Measurements from ENCODE around the gene CCDC85A.

The CCDC85A gene

DNA sequence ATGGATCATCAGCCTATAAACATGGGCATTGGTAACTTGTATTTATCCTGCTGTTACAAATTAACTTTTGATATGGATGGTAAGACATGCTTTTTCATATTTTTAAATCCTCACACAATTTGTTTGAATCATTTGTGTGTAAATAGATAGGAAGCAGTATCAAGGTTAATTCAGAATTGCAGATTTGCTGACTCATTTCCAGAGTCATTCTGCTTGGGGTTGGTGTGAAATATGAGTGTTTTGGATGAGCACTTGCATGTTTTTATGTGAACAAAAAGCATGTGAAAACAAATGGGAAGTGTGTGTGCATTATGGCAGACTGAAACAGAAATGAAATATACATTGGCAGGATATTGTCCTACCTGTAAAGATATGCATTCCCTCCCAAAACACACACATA is 11.8 kb downstream of the CCDC85A start:
- DNase-seq (ENCODE audit: low spot score) = no peak

DNA sequence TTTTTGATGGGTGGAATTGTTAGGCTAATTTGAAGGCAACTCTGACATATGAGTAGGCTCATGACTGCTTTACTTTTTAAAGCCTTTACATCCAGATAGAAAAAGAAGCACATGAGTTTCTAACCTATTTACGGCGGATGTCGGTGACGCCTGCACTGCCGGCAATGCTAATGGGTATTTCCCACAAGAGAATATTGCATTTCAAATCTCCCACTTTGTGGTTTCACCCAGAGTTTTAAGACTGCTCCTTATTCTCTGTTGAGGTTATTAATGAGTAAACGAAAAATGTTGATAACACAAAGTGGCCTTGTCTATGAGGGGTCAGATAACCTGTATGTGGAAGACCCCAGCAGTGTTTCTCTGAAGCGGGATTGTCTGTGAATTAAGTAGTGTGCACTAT is 14.0 kb downstream of the CCDC85A start:
- DNase-seq (ENCODE audit: low spot score) = no peak

DNA sequence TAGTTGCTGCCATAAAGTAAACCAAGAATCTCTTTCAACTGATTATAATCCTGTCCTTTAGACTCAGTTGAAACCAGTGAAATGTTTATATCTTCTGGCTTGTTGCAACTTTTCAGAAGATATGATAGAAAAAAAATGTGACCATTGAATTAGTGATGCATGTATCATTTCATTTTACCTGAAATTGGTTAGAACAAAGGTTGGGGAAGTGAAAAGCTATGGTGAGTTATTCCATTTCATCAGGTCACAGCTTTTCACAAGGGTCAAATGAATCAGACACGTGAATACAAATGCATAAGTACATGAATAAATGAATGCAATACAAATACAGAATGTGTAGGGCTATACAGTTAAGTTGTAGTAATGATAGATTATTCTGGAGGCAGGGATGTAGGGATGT is 15.1 kb downstream of the CCDC85A start:
- DNase-seq (ENCODE audit: low spot score) = no peak

DNA sequence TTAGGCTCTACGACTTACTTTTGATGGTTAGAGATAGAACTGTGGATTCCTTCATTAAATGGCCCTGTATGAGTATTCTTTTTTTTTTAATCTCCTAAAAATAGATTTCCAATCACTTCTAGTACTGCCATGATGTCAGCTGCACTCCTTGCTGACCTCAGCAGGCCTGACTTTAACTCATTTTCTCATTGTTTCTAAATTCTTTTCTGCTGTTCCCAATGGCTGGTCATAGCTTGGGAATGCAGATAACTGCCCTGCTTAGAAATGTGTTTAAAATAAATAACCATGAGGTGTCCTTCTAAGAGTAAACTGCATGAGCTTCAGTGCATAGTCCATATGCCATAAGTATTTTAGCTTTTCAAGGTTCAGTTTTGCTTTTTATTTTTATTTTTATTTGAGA is 15.7 kb downstream of the CCDC85A start:
- DNase-seq (ENCODE audit: low spot score) = no peak

DNA sequence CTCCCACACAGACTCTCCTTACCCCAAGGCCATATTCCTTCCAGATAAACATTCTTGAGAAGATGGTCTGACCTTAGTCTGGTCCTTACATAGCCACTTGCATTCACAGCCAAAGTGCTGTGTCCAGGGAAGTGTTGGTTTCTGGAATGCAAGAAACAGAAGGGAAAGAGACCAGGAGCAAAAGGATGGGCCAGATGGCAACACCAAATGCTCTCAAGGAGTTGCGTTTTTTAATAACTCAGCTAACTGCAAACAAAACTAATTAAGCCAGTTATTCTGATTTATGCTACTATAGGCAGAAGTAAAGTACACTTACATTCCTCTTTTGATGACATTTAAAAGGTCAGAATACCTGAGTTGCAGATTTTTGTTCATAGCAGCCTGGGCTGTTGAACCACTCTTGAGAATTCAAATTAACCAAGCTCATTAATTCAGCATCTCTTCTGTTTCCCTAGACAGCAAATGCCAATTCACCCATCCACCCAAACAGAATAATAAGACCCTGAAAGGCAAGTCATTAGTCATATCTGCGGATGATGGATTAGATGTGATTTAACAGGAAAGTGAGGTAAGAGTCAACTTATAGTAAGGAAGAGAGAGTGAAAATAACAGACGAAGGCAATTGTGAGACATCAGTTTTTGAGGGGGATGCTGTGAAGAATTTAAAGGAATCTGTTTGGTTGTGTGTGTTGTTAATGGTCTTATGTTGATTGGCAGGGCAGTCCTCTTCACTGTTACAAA is 18.8 kb downstream of the CCDC85A start:
- DNase-seq (ENCODE audit: low spot score) = no peak

DNA sequence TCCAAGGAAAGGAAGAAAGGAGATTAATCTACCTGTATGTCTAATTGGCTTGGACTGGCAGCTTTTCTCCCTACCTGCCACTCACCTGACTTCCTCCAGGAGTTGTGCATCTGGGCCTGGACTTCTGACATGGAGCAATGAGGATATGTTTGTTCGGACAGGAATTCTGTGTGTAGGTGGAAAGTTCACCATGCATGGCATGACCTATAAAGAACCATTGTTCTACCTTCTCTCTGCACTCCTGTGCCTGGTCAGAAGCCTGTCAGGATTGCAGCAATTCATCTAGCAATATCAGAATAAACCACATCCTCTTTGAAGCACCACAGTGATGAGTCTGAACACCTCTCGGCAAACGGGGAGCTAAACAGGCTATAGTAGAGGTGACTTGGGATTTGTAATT is 20.8 kb downstream of the CCDC85A start:
- DNase-seq (ENCODE audit: low spot score) = no peak

DNA sequence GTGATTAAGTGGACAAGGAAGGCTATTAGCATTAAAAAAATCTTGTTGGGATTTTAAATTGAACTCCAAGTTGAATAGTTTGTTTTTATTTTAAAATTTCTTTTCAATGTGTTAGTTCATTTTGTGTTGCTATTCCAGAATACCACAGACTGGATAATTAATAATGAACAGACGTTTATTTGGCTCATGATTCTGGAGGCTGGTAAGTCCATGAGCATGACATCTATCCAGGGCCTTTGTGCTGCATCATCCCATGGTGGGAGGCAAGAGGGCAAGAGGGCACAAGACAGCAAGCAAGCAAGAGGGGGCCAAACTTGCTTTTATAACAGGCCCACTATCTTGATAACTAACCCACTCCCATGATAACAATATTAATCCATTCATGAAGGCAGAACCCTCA is 22.5 kb downstream of the CCDC85A start:
- DNase-seq (ENCODE audit: low spot score) = no peak

DNA sequence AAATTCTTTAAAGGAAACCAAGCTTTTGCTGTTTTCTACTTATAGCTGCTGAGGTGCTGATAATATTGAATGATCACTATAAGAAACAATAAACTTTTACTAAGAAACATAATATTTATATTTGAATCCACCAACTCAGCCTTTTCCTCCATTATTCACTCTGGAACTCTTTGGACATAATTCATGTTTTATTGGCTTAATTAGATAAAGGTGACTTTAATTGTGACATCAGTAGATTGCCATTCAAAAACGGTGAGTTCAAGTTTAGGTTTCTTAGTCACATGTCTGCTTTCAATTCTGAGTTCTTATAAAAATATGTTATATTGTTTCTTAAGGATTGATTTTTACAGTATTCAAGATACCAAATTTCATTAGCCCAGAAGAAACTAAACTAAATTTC is 24.0 kb downstream of the CCDC85A start:
- no peak for DNase-seq (ENCODE audit: low spot score)

DNA sequence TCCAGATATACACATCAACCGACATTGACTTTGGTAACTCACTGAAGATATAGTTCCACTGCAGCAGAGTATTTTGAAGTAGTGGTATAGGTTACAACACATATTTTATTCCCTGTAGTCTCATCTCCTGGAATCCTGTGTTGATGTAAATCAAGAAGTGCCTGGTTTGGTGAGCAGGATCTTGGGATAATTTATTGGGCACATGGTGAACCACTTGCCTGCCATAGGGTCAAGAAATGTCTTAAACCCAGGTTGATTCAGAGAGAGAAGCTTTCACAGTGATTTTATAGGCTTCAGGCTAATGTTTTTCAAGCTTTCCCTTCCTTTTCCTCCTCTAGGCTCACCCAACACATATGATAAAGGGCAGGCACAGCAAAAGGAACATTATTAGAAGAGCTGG is 24.6 kb downstream of the CCDC85A start:
- DNase-seq (ENCODE audit: low spot score) = no peak

DNA sequence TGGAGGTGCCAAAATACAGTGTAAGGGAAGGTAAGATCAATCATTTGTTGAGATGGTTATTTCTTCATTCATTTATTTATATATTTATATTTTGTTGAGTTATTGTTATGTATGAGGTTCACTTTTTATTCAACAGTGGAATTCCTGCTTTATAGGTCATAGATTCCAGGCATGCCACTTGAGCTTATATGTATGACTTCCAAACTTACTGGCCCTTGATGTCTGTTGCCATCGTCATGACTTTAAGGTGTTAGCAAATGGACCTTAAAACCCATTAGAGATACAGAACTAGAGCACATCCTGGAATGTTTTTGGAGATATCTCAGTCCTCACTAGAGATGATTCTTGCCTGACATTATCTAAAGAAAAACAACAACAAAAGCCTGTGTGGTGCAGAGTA is 25.9 kb downstream of the CCDC85A start:
- no peak for DNase-seq (ENCODE audit: low spot score)

DNA sequence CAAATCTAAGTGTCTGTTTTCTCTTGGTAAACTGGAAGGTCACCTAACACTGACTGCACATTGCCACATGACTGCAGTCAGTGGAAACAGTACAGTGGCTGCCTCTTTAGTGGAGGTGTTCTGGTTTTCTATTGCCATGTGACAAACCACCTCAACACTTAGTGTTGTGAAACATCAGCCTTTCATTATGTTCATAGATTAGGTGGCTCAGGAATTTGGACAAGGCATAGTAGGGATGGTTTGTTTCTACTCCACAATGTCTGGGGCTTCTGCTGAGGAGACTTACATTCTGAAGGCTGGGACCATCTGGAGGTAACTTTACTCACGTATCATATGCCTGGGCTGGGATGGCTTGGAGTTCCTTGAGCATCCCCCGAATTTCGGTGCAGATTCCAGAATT is 26.5 kb downstream of the CCDC85A start:
- no peak for DNase-seq (ENCODE audit: low spot score)

DNA sequence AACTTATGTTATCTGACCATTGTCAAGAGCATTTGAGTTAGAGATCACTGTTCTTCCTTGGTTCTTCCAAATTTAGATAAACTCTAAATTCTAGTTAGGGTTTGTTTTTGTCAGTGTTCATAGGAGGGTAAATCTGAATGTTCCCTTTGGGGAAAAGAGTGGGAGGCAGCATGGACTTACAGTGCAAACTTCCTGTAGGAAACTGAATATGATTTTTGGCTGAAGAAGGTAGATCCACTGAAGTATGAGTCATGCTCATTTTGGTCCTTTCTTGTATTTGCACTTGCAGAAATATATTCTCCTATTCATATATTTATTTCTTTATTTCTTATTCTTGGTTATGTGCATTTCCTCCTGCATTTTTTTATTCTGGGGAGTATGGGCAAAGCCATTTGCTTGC is 27.3 kb downstream of the CCDC85A start:
- no peak for DNase-seq (ENCODE audit: low spot score)

DNA sequence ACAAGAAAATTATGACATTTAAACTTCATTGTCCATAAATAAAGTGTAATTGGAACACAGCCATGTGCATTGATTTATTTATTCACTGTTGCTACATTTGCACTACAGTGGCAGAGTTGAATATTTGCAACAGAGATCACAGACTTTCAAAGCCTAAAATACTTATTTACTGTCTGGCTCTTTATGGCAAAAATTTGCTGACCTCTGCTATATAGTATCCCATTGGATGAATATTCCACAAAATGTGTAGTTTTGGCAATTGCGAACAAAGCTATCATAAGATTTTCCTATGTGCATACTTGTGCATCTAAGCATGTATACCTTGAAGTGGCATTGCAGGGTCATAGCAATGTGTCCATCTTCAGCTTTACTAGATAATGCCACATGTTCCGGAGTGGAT is 32.1 kb downstream of the CCDC85A start:
- no peak for DNase-seq (ENCODE audit: low spot score)

DNA sequence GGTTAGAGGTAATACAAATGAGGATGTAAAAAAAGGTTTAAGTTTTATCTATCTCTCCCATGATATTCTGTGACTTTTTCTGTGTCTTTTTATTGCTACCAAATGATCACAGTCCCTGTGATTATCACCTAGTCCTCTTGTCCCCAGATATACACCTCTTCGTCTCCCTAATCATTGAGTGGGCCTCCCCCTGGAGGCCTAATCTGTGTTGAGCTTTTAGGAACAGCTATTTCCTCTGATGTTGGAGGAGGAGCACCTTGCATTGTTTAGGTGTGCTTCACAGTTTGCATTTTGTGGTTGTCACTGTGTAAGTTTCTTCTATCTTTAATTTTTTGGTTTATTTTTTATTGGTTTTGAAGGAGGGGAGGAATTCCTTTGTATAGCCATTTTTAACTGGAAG is 33.3 kb downstream of the CCDC85A start:
- DNase-seq (ENCODE audit: low spot score) = no peak

DNA sequence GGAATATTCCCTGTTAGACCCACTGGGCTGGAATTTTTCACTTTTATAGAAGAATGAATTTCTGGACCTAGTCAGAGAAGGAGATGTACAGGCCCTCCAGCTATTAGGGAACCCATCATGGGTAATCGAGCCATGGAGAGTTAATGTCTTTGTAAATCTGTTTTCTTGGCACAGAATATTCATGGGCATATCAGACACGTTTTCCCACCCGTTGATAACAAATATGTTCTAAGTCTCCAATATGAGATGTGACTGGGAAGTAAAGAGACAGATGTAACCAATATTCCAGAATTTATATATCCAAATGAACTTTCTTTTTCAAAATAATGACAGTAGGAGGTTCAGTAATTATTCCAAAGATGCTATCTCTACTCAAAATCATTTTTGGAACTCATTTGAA is 38.7 kb downstream of the CCDC85A start:
- DNase-seq (ENCODE audit: low spot score) = no peak

DNA sequence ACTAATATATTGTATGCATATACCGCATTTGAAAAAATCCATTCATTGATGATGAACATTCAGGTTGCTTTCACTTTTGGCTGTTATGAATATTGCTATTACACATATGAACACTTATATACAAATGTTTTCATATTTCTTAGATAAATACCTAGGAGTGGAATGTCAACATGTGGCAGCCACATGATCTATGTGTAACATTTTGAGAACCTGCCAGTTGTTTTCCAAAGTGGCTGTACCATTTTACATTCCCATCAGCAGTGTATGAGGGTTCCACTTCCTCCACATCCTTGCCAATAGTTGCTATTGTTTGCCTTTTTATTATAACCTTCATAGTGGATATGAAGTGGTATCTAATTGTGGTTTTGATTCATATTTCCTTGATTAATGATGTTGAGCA is 40.5 kb downstream of the CCDC85A start:
- no peak for DNase-seq (ENCODE audit: low spot score)

DNA sequence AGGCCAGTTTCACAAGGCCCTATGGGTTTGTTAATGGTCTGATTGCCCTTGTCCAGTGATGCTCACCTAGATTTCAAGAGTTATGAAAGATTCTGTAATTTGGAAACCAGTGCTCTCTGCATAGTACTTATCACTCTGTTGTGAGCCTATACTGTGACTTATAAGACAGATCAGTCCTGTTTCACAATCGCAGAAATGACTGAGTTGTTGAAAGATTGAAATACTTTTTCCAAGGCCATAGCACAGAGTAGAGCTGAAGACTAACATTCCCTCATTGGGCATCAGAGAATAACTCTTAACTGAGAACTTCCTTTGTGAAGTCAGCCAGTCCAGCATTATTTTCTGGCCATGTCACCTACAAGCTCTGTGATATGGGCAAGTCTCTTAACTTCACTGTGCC is 44.0 kb downstream of the CCDC85A start:
- DNase-seq (ENCODE audit: low spot score) = no peak

DNA sequence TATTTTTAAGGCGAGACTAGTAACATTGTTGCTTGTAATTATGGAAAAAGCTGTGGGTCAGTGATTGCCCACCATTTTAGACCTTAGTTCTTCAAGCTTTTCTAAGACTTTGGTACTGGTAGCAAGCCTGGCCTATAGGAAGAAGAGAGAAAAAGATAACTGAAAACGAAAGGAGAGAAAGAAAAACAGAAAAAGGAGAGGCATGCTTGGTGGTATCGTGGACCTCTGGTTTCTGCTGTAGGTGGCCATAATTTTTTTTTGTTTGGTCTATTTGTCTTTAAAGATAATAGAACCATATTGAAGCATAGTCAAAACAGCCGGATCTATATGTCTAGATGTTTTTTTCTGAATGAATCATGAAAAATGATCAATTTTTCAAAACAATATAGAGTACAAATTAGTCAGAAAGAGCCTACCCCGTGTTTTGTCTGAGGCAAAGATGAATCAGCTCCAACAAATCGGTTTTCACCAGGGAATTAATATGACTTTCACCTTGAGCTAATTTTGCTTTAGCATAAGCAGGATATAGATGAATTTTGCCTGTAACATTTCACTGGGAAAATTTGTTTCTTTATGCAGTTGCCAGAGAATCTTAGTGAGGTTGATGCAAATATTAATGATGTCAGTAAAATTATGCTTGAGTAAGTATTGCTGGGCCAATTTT is 45.7 kb downstream of the CCDC85A start:
- no peak for DNase-seq (ENCODE audit: low spot score)

DNA sequence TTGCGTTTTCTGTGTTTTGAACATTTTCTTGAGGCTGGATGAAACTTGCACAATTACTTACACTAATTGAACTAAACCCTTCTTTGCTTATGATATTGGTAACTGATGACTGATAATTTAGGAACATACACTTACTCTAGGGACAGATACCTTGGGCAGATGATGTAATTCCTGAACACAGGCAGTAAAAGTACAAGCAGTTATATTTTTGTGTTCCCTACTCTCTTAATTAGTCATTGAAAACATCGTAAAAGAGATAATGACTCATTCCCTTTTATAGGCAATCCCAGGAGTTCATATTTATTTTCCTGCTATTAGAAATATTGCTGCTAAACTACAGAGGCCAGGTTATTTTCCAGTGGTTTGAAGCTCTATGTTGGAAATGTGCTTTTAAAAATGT is 46.4 kb downstream of the CCDC85A start:
- no peak for DNase-seq (ENCODE audit: low spot score)

DNA sequence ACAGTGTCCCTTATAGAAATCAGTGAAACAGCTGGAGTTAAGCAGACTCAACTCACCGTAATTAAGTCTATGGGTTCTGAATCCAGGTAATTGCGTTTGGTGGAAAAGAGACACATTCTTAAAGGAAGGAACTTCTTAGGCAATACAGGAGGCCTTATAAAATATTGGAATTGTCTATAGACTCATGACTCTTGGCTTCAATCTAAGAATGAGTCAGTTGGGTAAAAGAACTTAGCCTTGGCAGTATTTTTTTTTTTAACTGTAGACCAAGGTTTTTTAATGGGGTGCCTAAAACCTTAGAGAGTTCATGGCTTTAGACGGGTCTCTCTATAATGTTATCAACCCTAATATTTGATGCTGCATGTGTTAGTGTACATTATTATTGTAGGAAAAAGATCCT is 47.6 kb downstream of the CCDC85A start:
- no peak for DNase-seq (ENCODE audit: low spot score)

DNA sequence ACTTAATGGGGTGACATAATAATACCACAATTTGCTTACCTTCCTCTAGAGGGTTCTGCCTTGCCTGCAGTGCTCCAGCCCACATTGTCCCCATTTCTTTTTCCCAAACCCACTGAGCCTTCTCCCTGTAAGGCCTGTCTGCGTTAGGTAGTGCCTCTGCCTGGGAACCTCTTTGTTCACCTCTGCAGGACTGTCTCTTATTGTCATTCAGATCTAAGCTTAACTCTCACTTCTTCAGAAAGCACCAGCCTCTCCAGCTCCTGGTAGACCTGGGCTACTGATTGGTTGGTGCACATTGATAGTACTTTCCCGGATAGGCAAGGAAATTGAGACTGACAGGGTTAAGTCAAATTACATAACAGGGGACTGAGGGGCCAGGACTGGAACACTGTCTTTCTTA is 49.1 kb downstream of the CCDC85A start:
- DNase-seq (ENCODE audit: low spot score) = no peak

DNA sequence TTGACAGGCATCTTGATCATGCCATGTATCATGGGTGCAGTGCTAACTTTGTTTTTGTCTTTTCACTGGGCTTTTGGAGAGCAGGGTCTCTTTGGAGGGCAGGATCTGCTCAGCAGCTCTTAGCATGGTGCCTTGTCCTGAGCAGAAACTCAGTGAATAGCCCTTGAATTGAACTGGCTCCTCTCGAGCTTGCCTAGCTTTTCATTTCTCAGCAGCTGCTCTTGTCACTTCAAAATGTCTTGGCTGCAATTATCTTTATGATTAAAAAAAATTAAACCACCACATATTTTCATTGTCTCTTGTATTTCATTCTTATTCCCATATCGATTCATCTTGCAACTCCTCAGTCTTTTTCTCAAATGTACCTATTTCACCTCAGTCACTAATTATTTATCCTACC is 50.5 kb downstream of the CCDC85A start:
- DNase-seq (ENCODE audit: low spot score) = no peak

DNA sequence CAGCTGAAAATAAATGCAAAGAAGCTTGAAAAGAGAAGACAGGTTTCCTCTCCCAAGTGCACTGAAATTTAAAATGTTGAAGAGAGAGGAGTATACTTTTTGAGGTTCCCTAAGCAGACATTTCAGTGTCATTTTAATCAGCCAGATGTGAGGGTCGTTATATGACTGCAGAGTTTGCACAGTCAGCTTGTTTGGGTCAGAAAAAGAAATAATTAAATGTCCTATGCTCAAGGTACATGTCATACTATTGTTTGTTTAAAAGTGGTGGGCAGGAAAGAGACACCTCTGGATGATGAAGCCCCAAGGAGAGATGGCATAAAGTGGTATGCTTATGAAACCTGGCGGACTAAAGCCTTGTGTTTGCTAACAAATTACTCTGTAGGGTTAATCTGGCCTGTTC is 55.2 kb downstream of the CCDC85A start:
- no peak for DNase-seq (ENCODE audit: low spot score)

DNA sequence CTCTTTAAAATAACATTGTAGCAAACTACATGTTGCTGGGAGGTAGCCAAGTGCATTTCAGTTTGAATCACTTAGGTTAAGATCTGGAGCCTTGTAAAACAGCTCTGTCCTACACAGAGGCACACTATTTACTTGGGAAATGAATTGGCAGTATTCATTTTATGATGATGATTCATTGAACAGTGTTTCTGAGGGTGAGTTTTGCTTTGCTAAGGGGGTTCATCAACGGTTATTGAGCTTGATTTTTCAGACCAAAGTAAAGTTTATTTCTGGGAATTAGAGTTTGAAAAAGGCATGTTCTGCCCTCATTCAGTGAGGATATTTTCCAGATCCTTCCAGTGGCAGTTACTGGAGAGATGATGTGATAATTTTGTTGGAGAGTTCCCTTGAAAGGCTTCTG is 55.6 kb downstream of the CCDC85A start:
- DNase-seq (ENCODE audit: low spot score) = no peak
